ENCODE data around the gene CCL17.
A peak's percentile ranks its signal among the peaks of the same experiment; 100 is the strongest.
"Not testable (repeated sequence)": the region's sequence is repeated elsewhere in the genome, so short reads cannot be mapped to it uniquely, and the experiment has no call there.

Gene CCL17

GRCh38 chr16:57391708-57392107, 12.9 kb upstream of the CCL17 start:
- no peak for DNase-seq
- in situ Hi-C loops (cut with MboI; ENCODE audit: low pct_unique_long_range_greater_than_20kb, low sequenced_read_pairs): no loop called here

GRCh38 chr16:57392694-57393093, 11.9 kb upstream of the CCL17 start:
- no peak for DNase-seq
- in situ Hi-C loops (cut with MboI; ENCODE audit: low pct_unique_long_range_greater_than_20kb, low sequenced_read_pairs): no loop called here

DNA sequence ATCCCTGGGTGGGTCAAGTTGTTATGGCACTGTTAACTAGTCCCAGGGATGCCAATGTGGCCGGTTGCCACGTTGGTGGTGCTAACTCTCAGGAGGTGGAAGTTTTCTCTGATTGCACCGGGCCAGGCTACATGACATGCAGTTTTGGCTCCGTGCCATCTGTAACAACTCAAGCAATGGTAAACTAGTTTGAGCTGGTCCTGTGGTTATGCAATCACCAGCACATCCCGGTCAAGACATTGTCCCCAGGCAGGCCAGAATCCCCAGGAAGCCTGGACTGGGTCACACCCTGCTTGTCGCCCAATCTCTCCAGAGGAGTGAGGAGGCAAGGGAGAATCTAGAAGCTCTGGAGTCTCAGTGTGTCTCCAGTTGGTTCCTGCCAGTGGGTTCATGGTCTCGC, 10.1 kb upstream of the CCL17 start:
- no peak for DNase-seq
- in situ Hi-C loops (cut with MboI; ENCODE audit: low pct_unique_long_range_greater_than_20kb, low sequenced_read_pairs): no loop called here

GRCh38 chr16:57395026-57395425, 9.5 kb upstream of the CCL17 start:
- no peak for DNase-seq
- in situ Hi-C loops (cut with MboI; ENCODE audit: low pct_unique_long_range_greater_than_20kb, low sequenced_read_pairs): no loop called here

- DNase-seq: no peak
- in situ Hi-C loops (cut with MboI; ENCODE audit: low pct_unique_long_range_greater_than_20kb, low sequenced_read_pairs): no loop called here
Observed at GRCh38 chr16:57396786-57397185, 7.8 kb upstream of the CCL17 start.

DNA sequence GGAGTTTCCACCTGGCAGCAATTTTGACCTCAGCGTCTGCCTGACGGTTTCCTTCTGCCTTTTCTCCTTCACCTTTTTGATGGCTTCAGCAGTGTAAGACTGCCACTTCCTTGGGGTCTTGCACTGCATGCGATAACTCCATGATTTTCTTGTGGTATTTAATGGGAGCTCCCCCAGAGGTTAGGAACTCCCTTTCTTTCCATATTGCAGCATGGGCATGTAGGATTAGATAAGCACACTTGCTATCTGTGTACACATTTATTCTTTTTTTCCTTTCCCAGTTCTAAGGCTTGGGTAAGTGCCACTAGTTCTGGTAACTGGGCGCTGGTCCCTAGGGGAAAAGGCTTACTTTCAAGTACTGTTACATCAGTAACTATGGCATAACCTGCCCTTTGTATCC, 7.1 kb upstream of the CCL17 start:
- in situ Hi-C loops (cut with MboI; ENCODE audit: low pct_unique_long_range_greater_than_20kb, low sequenced_read_pairs); DNase-seq: not testable (repeated sequence)

DNA sequence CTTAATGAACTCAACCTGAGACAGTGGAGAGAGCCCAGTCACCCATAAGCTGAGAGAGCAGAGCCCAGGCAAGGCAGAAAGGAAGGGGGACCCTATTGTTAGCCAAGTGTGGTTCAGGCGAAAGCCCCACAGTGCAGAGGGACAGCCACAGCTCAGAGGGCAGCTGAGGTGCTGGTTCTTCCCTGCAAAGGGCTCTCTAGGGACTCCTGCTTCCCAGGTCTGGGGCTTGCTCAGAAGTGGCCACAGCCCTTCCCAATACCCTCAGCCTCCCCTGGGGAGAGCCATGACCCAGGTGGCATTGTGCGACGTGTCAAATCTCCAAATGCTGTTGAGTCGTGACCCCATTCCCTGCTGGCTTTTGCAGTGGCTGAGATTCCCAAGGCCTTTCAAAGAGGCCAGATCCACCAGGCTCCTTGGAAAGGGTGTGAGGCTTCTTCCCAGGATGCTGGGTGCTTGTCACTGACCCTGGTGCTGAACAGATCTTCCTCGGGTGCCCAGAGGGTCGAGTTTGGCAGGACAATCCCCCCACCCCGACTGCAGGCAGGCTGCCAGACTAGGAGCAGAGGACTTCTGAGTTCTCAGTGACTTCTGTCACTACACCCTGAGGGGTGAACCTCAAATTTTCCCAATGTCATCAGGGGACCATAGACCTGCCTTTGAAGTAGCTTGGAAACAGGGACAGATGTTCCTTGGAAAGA, 2.5 kb upstream of the CCL17 start:
- no peak for DNase-seq
- in situ Hi-C loops (cut with MboI; ENCODE audit: low pct_unique_long_range_greater_than_20kb, low sequenced_read_pairs): no loop called here

GRCh38 chr16:57405097-57405496, 530 bp downstream of the CCL17 start:
- DNase-seq: no peak
- in situ Hi-C loops (cut with MboI; ENCODE audit: low pct_unique_long_range_greater_than_20kb, low sequenced_read_pairs): no loop called here

GRCh38 chr16:57406881-57407280, 2.3 kb downstream of the CCL17 start:
- DNase-seq: peak; percentile 72
- in situ Hi-C loops (cut with MboI; ENCODE audit: low pct_unique_long_range_greater_than_20kb, low sequenced_read_pairs): no loop called here

- DNase-seq: no peak
- in situ Hi-C loops (cut with MboI; ENCODE audit: low pct_unique_long_range_greater_than_20kb, low sequenced_read_pairs): no loop called here
Observed at GRCh38 chr16:57407521-57408353, 3.2 kb downstream of the CCL17 start.

DNA sequence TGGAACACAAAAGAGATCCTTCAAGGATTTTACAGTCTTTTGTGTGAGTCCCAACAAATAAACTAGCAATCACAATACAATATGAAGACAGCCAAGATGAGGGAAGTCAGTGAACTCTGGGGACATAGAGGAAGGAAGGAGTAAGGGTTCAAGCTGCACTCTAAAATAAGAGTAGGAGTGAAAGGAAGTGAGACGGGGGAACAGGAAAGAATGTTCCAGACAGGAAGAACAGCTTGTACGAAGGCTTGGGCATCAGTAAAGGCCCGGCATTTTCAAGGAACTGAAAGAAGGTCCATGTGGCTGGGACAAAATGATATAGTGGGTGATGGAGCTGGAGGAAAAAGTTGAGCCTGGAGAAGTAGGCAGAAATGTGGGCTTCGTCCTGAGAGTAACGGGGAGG, 4.5 kb downstream of the CCL17 start:
- in situ Hi-C loops (cut with MboI; ENCODE audit: low pct_unique_long_range_greater_than_20kb, low sequenced_read_pairs): no loop called here
- DNase-seq: peak; percentile 23

GRCh38 chr16:57409870-57410587, 5.5 kb downstream of the CCL17 start:
- DNase-seq: no peak
- in situ Hi-C loops (cut with MboI; ENCODE audit: low pct_unique_long_range_greater_than_20kb, low sequenced_read_pairs): loop anchor here (10.0 kb wide), 1 partner anchor 105 kb away; no protein-coding TSS in a partner anchor

DNA sequence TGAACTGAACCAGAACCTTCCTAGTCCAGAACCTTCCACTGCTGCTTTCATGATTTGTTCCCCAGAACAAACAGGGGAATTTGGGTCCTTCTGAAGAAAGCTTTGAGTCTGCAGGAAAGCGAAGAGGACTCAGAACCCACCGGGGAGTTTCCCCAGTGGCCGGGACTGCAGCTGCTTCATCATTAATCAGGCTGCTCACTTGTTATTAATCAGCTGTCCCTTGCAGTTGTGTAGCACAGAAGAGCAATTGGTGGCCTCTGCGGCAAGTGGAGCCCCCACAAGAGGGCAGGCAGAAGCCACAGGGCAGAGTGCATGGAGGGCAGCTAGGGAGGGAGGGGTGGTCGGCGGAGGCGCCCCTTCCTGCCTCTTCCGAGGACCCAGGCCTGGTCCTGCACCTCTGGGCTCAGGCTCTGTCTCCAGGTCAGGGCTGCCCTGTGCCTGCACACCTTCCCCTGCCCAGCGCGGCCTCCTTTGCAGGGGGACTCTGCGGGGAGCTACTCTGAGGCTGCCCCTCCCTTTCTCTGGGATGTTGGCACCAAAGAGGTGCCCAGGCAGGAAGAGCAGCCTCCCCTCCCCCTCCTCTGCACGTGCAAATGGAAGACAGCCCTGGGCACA, 6.9 kb downstream of the CCL17 start:
- DNase-seq: no peak
- in situ Hi-C loops (cut with MboI; ENCODE audit: low pct_unique_long_range_greater_than_20kb, low sequenced_read_pairs): loop anchor here (10.0 kb wide), 1 partner anchor 107 kb away; no protein-coding TSS in a partner anchor

GRCh38 chr16:57412584-57412983, 8.0 kb downstream of the CCL17 start:
- in situ Hi-C loops (cut with MboI; ENCODE audit: low pct_unique_long_range_greater_than_20kb, low sequenced_read_pairs): loop anchor here (10.0 kb wide), 1 partner anchor 108 kb away; no protein-coding TSS in a partner anchor
- no peak for DNase-seq

DNA sequence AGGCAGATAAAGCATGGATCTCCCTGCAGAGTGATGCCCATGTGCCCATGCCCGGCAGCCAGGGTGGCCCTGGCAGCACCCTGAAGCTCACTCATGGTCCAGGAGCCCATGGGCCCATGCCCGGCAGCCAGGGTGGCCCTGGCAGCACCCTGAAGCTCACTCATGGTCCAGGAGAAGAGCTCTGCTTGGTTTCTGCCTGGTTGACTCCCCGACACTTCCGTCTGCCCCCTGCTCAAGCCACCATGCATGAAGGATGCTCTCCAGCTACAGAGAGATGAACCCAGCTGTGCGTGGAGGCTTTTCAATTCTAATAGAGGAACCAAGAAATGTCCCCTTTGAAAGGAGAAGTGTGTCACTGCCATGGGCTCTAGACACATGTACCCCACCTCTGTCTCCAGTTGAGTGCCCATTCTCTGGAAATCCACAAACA, 8.7 kb downstream of the CCL17 start:
- in situ Hi-C loops (cut with MboI; ENCODE audit: low pct_unique_long_range_greater_than_20kb, low sequenced_read_pairs): loop anchor here (10.0 kb wide), 1 partner anchor 109 kb away; no protein-coding TSS in a partner anchor
- DNase-seq: no peak

- in situ Hi-C loops (cut with MboI; ENCODE audit: low pct_unique_long_range_greater_than_20kb, low sequenced_read_pairs): loop anchor here (10.0 kb wide), 1 partner anchor 109 kb away; no protein-coding TSS in a partner anchor
- no peak for DNase-seq
Observed at GRCh38 chr16:57413733-57414132, 9.2 kb downstream of the CCL17 start.

GRCh38 chr16:57416084-57416483, 11.5 kb downstream of the CCL17 start:
- DNase-seq: no peak
- in situ Hi-C loops (cut with MboI; ENCODE audit: low pct_unique_long_range_greater_than_20kb, low sequenced_read_pairs): loop anchor here (10.0 kb wide), 1 partner anchor 111 kb away; no protein-coding TSS in a partner anchor

DNA sequence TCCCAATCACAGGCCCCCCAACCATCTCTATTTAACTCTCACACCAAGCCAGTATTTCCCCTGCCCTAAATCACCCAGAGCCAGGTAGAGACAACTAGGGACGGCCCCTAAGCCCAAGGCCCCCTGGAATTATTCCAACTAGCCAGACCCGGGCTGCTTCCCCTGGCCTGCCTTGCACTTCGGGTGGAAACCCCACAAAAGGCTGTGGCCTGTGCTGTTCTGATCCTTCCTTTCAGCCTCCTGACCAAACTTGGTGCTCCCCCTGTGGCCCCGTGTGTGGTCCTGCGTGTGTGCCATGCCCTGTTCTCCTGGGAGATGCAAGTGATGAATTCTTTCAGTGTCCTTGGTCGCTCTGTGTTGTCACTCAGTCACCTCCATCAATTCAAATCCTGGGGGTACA, 14.9 kb downstream of the CCL17 start:
- in situ Hi-C loops (cut with MboI; ENCODE audit: low pct_unique_long_range_greater_than_20kb, low sequenced_read_pairs): loop anchor here (10.0 kb wide), 1 partner anchor 115 kb away; no protein-coding TSS in a partner anchor
- DNase-seq: no peak
